ENCODE measurements around the gene KIF20B.

DNA sequence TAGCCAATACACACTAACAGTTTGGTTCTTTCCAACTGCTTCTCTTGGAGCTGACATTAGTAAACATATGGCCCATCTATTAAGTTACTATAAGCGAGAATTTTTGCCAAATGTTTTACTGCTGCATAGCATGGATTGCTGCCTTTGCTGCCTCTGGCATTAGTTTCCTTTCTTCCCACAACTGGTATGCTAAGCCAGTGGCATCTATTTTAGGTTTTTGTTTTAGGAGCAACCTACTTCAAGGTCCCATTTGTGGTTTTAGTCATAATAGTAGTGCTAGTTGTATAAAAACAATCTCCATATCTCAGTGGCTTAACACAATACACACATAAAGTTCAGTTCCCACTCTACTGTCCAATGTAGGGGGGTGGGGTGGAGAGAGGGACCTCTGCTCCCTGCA is 30.5 kb upstream of the KIF20B start:
- TF ChIP-seq EGR1 (IDR thresholded peaks at IDR 0.05; ENCODE audit: low read depth in 2 of 2), result no peak
- no peak for TF ChIP-seq TAF1 (conservative IDR thresholded peaks at IDR 0.05)
- TF ChIP-seq, protein P1, sequence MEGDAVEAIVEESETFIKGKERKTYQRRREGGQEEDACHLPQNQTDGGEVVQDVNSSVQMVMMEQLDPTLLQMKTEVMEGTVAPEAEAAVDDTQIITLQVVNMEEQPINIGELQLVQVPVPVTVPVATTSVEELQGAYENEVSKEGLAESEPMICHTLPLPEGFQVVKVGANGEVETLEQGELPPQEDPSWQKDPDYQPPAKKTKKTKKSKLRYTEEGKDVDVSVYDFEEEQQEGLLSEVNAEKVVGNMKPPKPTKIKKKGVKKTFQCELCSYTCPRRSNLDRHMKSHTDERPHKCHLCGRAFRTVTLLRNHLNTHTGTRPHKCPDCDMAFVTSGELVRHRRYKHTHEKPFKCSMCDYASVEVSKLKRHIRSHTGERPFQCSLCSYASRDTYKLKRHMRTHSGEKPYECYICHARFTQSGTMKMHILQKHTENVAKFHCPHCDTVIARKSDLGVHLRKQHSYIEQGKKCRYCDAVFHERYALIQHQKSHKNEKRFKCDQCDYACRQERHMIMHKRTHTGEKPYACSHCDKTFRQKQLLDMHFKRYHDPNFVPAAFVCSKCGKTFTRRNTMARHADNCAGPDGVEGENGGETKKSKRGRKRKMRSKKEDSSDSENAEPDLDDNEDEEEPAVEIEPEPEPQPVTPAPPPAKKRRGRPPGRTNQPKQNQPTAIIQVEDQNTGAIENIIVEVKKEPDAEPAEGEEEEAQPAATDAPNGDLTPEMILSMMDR (IDR thresholded peaks at IDR 0.05; ENCODE audit: low read depth, low read length, missing input control), result no peak

Data from liver (tissue), 3 donors.